ENCODE data around the gene TAS1R3. TPM values are rescaled to one million over a fixed set of nuclear protein-coding genes. Genes with fewer than 3 reads are reported as not detected.

TAS1R3 gene
- 0.65 TPM for total RNA-seq
- long read RNA-seq, partial matches to known transcripts: 0 of 1 reads
- long read RNA-seq, other reads (novel, unspliced or antisense): 0 of 1 reads

DNA sequence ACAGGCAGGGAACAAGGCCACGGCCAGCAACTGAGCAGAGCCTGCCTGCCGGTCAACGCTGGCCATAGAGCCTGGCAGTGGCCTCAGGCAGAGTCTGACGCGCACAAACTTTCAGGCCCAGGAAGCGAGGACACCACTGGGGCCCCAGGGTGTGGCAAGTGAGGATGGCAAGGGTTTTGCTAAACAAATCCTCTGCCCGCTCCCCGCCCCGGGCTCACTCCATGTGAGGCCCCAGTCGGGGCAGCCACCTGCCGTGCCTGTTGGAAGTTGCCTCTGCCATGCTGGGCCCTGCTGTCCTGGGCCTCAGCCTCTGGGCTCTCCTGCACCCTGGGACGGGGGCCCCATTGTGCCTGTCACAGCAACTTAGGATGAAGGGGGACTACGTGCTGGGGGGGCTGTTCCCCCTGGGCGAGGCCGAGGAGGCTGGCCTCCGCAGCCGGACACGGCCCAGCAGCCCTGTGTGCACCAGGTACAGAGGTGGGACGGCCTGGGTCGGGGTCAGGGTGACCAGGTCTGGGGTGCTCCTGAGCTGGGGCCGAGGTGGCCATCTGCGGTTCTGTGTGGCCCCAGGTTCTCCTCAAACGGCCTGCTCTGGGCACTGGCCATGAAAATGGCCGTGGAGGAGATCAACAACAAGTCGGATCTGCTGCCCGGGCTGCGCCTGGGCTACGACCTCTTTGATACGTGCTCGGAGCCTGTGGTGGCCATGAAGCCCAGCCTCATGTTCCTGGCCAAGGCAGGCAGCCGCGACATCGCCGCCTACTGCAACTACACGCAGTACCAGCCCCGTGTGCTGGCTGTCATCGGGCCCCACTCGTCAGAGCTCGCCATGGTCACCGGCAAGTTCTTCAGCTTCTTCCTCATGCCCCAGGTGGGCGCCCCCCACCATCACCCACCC, at the start of gene TAS1R3:
TSS of gene TAS1R3 (plus strand) at position 213 of the 898 bp plus-strand sequence. CDS start at position 279, 66 bp downstream.
- DNase-seq: no peak
- Histone ChIP-seq H3K27ac (peak within 1 kb of the TSS; percentile 31), H3K27me3 (ENCODE audit: low read depth) (no peaks in the 10 kb centered on the region), H3K4me1 (peaks cover 20% of the 10 kb centered on the region), H3K4me3 (no peak within 1 kb of the TSS), H3K36me3 (peaks cover 34% of the 10 kb centered on the region), H3K9me3 (no peaks in the 10 kb centered on the region)
- intact Hi-C loops (cut with DNase I): no loop called here
- ATAC-seq: peak; percentile 4 to 7
- TF ChIP-seq, protein P1, sequence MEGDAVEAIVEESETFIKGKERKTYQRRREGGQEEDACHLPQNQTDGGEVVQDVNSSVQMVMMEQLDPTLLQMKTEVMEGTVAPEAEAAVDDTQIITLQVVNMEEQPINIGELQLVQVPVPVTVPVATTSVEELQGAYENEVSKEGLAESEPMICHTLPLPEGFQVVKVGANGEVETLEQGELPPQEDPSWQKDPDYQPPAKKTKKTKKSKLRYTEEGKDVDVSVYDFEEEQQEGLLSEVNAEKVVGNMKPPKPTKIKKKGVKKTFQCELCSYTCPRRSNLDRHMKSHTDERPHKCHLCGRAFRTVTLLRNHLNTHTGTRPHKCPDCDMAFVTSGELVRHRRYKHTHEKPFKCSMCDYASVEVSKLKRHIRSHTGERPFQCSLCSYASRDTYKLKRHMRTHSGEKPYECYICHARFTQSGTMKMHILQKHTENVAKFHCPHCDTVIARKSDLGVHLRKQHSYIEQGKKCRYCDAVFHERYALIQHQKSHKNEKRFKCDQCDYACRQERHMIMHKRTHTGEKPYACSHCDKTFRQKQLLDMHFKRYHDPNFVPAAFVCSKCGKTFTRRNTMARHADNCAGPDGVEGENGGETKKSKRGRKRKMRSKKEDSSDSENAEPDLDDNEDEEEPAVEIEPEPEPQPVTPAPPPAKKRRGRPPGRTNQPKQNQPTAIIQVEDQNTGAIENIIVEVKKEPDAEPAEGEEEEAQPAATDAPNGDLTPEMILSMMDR (IDR thresholded peaks at IDR 0.05): no peak

DNA sequence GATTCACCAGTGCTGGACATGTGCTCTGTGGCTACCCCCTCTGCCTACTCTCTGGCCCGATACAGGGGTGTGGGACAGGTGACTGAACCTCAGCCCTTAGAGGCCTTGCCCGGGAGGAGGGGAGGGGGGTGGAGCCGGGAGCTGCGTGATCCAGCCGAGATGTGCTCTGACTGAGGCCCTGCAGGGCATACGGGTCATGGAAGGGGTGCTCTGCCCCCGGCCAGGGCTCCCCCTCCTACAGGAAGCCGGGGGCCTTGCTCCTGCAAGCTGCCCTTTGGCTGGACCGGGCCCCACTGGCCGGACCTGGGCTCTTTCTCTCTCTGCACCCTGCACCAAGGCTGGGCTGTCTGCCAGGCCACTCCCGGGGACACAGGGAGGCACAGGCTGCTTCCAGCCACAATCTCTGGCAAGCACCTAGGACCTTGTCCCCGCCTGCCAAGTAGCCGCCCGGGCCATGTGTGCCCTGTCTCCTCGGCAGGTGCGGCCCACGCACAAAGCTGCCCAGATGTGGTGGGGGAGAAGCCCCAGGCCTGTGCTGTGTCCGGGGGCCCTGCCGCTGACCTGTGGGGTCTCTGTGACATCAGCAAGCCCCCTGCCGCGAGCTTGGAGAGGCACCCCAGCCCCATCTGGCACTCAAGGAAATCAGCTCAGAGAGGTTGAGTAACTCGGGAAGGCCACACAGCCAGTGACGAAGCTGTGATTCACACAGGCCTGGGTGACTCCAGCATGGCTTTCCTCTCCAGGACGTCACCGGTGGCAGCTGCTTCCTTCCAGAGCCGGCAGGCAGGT, 49.4 kb upstream of the TAS1R3 start:
- peak; percentile 84 for DNase-seq
- Histone ChIP-seq H3K27me3 (ENCODE audit: low read depth) (peaks cover 19% of the 10 kb centered on the region), H3K4me3 (no peak overlapping the region), H3K9me3 (no peaks in the 10 kb centered on the region), H3K4me1 (peaks cover 5% of the 10 kb centered on the region), H3K27ac (no peak overlapping the region), H3K36me3 (no peaks in the 10 kb centered on the region)
- peak; percentile 75 to 81 for ATAC-seq
- TF ChIP-seq, protein P1 (IDR thresholded peaks at IDR 0.05): no peak
- intact Hi-C loops (cut with DNase I): no loop called here

DNA sequence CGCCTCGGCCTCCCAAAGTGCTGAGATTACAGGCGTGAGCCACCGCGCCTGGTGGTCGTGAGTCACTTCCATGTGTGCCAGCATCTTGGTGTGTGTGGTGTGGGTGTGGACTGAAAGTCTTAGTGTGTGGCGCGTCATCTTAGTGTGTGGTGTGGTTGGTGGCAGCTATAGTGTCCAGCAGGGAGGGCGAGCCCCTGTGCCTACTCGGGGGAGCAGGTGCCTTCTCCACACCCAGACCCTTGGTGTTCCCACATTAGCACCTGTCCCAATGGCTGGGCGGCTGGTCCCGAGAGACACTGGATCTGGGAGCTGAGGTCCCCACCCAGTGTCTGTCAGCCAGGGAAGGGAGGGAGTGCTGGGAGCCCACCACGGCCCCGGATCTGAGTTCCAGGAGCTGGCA, 48.1 kb upstream of the TAS1R3 start:
- Histone ChIP-seq H3K4me3 (no peak overlapping the region), H3K36me3 (no peaks in the 10 kb centered on the region), H3K27me3 (ENCODE audit: low read depth) (peaks cover 29% of the 10 kb centered on the region), H3K4me1 (peaks cover 5% of the 10 kb centered on the region), H3K27ac (no peak overlapping the region), H3K9me3 (no peaks in the 10 kb centered on the region)
- TF ChIP-seq, protein P1 (IDR thresholded peaks at IDR 0.05): no peak
- ATAC-seq (no peak), DNase-seq (no peak)
- intact Hi-C loops (cut with DNase I): no loop called here

GRCh38 chr1:1283821-1284220, 47.3 kb upstream of the TAS1R3 start:
- no peak overlapping the region for H3K4me3 ChIP-seq
- H3K4me1 ChIP-seq: peaks cover 5% of the 10 kb centered on the region
- no peak for DNase-seq
- TF ChIP-seq, protein P1 (IDR thresholded peaks at IDR 0.05): no peak
- H3K36me3 ChIP-seq: no peaks in the 10 kb centered on the region
- H3K27me3 ChIP-seq (ENCODE audit: low read depth): peaks cover 29% of the 10 kb centered on the region
- no peak for ATAC-seq
- no peaks in the 10 kb centered on the region for H3K9me3 ChIP-seq
- no peak overlapping the region for H3K27ac ChIP-seq
- intact Hi-C loops (cut with DNase I): no loop called here

DNA sequence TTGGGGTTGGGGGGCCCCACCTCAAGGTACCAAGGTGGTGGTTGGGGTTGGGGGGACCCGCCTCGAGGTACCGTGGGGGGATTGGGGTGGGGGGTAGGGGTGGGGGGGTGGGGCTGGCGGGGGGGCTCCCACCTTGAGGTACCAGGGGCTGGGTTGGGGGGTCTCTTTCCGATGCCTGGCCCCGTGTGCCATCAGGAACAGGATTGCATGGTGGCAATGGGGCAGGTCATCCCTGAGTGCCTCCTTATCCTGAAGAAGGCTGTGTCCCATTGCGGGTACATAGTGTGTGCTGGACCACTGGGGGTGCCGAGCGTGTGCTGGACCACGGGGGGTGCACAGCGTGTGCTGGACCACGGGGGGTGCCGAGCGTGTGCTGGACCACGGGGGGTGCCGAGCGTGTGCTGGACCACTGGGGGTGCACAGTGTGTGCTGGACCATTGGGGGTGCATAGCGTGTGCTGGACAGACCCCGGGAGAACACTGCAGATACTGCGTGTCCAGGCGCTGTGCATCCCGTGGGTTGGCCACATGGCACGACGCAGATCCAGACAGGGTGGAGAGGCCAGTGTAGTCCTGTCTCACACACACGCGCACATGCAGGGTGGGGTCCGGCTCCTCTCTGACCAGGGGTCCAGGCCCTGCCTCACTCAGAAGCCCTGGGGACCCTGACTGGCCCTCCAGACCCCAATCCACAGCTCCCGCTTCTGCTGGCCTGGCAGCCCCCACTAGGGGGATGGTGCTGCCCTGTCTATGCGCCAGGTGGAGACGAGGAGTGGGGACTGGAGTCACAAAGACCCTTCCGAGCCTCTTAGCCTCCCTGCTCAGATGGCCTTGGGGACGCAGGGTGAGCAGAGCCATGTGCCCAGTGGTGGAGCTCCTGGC, 46.6 kb upstream of the TAS1R3 start:
- Histone ChIP-seq H3K27ac (no peak overlapping the region), H3K9me3 (no peaks in the 10 kb centered on the region), H3K4me3 (no peak overlapping the region), H3K27me3 (ENCODE audit: low read depth) (peaks cover 29% of the 10 kb centered on the region), H3K4me1 (peaks cover 5% of the 10 kb centered on the region), H3K36me3 (no peaks in the 10 kb centered on the region)
- TF ChIP-seq, protein P1 (IDR thresholded peaks at IDR 0.05): no peak
- ATAC-seq: no peak
- peak; percentile 28 for DNase-seq
- intact Hi-C loops (cut with DNase I): no loop called here
